Frontal cortex (tissue), 4 donors: Measurements from ENCODE around the gene UPK3A. TPM values are rescaled to one million over a fixed set of nuclear protein-coding genes. Genes with fewer than 3 reads are reported as not detected.

Experiments
- DNase-seq, 2 donors: peaks; one replicate each; pipeline ENCODE4 v3.0.0; 2012; ENCODE audit warnings: low spot score in 2 of 2
- FAIRE-seq: peaks from 2 replicates; lab custom pipeline; 2012; peaks lifted over from hg19 to GRCh38; lab: Jason Lieb, UNC
- total RNA-seq: library from RNA; depleted of rRNA; stranded (reverse); fragments of >200 nt; gene quantifications from one replicate; pipeline ENCODE4 v1.2.3, GENCODE V29; 2014
- donor health status: control.
- donor health status: control.
- donor health status: control.

The UPK3A gene
- total RNA-seq, 1 donor from 2014 or later = not detected

DNA sequence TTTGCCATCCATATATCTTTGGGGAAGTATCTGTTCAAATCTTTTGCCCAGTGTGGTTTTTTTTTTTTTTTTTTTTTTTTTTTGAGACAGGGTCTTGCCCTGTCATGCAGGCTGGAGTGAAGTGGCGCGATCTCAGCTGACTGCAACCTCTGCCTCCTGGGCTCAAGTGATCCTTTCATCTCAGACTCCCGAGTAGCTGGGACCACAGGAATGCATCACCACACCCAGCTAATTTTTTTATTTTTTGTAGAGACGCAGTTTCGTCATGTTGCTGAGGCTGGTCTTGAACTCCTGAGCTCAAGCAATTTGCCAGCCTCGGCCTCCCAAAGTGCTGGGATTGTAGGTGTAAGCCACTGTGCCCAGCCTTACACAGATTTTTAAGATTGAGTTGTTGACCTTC lies 20.2 kb downstream of the UPK3A start:
- FAIRE-seq (no peak), DNase-seq (no peak)

DNA sequence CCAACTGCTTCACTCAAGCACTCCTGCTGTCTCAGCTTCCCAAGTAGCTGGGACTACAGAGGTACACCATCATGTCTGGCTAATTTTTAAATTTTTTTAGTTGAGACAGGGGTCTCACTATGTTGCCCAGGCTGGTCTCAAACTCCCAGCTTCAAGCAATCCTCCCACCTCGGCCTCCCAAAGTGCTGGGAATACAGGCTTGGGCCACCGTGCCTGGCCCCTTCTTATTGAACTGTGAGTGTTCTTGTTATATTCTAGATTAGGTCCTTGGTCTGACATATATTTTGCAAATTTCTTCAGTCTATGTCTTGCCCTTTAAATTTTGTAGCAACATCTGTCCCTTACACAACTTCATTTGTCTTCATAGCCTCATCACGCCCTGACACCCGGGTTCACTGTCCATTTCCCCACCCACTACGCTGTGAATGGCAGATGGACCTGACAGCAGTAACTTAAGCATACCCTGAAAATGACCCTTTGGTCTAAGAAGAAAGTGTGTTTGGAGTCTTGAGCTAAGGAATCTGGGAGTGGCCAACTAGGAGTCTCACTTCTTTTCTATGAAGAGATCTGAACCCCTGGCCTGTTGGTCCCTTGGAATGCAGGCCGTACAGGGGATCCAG lies 20.8 kb downstream of the UPK3A start:
- FAIRE-seq = no peak
- no peak for DNase-seq

GRCh38 chr22:45306139-45306538 lies 21.4 kb downstream of the UPK3A start:
- no peak for FAIRE-seq
- DNase-seq = no peak

DNA sequence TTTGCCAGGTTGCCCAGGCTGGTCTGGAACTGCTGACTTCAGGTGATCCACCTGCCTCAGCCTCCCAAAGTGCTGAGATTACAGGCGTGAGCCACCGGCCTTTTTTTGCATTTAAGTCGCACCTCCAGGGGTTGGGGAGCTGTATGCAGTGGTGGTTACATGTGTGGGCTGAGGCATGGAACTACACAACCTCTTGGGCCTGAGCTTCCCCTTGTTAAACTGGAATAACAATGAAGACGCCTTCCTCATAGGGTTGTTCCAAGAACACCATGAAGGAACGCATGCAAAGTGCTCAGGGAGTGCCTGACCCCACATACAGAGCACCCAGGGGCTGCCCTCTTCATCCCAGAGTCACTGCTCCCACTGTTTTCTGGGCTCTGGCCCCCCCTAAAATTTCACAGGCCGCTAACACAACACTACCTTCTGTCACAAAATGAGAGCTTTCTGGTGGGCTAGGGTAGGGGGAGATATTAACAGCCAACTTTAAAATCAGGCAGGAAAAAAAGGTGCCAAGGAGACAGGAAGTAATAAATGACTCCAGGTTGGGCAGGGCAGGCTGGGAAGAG lies 23.7 kb downstream of the UPK3A start:
- DNase-seq (no peak), FAIRE-seq (no peak)

- DNase-seq (no peak), FAIRE-seq (no peak)
Measured at GRCh38 chr22:45308957-45309421, 24.2 kb downstream of the UPK3A start.

DNA sequence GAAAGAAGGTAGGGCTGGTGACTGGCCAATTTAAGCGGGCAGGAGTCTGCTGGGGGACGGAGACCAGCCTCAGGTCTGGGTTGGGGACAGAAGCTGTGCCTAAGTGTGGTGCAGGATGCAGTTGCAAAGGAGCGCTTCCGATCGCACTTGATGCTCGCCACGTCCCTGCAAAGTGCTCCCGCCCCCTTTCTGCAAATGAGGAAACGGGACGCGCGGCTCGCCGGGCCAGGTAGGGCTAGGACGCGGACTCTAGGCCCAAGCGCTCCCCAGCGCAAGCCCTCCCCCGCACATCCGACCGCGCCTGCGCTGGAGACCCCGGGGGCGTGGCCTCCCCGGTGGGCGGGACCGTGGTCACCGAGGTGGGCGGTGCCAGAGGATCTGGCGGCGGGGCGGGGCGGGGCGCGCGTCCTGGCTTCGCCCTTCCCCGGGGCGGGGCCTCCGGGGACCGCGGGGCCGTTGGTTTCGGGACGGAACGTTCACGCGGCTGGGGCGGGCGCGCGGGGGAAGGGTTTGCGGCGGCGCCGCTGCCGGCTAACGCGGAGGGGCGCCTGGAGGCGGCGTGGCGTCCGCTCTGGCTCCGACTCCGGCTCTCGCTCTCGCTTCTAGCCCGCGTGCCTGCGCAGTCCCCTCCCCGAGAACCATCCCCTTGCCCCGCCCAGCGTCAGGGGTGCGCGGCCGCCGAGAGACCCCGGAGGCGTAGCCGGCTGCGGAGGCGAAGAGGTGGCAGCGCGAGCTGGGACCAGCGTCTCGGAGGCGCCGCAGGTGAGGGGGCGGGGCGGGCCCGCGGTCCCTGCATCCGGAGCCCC lies 24.9 kb downstream of the UPK3A start, which contains the start of gene FAM118A:
Gene FAM118A (plus strand): TSS at position 513 of the 806 bp plus-strand sequence. CDS start 12,446 bp downstream, outside the sequence.
- DNase-seq (peak; percentile 99 to 100), FAIRE-seq (no peak)

DNA sequence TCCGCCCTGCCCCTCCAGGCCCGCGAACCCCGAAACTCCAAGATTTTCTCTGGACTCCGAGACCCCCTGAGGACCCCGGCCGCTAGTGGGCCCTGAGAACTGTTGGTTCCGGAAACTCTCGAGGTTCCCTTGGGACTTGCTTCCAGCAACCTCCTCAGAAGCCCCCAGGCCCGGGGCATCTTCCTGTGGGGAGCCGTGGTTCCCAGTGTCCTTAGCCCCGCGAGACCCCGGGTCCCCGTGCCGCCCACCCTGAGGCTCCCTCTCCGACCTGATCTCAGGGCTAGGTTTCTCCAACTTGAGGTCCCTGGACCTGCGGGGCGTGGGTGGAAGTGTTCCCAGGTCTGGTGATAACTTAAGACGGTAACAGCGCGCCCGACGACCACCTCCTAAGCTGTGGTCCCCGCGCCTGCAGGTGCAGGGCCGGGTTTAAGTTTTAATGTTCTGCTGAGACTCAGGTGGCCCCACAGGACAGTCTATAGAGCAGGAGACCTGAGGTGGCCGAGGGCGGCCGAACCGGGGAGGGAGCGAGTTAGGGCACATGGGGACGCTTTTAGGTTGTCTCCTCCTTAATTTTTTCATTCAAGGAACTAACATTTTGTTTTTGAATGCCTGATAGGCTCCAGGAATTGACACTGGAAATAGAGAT lies 25.7 kb downstream of the UPK3A start:
- FAIRE-seq (no peak), DNase-seq (no peak)

- DNase-seq (no peak), FAIRE-seq (no peak)
Measured at GRCh38 chr22:45310977-45311531, 26.3 kb downstream of the UPK3A start.

- DNase-seq (no peak), FAIRE-seq (no peak)
Measured at GRCh38 chr22:45312415-45312814, 27.7 kb downstream of the UPK3A start.

DNA sequence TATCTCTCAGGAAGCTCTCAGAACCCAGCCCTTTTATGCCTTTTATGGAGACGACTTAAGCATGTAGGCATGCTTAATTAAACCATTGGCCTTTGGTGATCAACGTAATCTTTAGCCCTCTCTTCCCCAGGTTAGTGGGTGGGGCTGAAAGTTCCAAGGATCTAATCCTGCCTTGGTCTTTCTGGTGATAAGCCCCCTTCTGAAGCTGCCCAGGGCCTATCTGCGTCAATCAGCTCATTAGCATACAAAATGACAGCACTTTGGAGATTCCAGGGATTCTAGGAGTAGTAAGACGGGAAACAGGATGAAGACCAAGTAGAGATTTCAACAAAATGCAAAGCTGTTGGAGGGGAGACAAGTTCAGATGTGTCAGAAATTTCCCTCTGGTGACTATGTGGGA lies 28.1 kb downstream of the UPK3A start:
- no peak for FAIRE-seq

DNA sequence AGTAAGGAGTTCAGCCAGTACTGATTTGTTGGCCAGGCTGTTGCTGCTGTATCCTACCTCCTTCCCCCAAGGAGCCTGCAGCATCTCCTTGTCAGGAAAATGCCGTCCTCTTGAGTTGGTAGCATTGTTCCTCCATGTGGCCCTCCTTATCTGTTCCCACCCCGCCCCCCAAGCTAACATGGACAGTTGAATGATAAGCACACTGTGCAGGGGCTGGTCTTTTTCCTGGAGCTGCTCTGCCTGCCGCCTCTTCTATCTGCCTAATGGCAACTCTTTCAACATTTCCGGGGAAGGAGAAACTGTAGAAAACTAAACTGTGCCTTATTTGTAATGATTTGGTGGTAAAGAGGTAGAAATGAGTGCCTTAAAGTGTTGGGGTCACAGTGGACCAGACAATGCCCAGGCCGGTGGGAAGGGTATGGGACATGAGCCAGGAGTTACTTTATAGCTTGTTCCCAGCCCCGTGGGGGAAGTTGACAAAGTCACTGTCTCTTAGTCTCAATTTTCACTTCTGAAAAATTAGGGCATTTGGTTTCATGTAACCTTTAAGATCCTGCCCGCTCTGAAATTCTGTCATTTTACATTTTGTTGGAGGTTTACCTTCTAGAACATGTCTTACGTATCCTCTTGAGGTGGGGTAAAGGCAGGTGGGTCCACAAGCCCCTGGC lies 29.4 kb downstream of the UPK3A start:
- no peak for DNase-seq
- FAIRE-seq = no peak

More for the DNA sequence above, 28.1 kb downstream of the UPK3A start:
- no peak for DNase-seq

- FAIRE-seq = no peak
- no peak for DNase-seq
Measured at GRCh38 chr22:45314786-45315185, 30.0 kb downstream of the UPK3A start.

DNA sequence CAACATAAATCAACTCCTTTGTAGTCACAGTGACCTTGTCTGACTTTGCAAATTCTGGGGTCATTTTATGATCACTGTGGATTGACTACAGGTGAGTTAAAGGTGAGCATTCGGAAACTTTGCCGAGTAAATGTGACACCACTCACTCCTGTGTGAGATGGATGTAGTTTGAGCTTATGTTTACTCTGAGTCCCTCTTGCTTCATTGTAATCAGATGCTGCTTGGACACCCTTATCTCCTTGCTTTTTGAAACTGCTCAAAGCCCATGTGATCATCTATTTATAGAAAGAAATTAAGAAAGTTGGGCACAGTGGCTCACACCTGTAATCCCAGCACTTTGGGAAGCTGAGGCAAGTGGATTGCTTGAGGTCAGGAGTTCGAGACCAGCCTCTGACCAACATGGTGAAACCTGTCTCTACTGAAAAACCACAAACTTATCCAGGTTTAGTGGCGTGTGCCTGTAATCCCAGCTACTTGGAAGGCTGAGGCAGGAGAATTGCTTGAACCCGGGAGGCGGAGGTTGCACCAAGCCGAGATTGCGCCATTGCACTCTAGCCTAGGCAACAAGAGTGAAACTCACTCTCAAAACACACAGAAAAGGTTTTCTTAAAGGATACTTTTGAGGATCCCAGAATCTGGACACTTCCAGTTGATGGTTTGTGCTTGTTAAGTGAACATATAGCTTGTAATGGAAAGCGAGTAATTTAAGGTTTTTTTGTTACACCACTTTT lies 32.2 kb downstream of the UPK3A start:
- DNase-seq = no peak
- FAIRE-seq = no peak

DNA sequence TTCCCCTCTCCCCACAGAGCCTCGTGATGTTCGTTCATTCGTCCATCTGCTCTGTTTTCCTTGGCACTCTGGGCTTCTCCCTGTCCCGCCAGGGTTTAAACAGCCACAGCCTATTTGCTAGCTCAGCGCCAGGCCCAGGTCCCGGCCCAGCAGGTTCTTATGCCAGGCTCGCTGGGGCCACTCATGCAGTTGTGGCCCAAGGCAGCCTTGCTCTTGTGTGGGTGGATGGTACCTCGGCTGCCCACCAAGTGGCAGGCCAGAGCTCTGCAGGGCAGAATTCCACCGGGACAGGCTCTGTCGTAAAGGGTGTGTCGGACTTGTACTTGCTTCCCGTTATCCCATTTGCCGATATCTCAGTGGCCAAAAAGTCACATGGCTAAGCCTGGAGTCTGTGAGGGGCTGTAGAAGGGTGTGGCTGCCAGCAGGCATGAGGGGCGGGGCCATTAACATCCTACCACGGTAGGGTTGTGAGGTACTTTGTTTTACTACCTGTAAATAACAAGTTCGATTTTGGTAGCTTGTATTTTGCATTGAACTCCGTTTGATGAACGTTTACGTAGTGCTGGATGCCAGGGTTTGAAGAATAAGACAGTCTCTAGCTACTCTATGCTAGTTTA lies 32.9 kb downstream of the UPK3A start:
- no peak for DNase-seq
- FAIRE-seq = no peak

GRCh38 chr22:45318168-45318557 lies 33.4 kb downstream of the UPK3A start:
- peak in 1 of 2 donors; percentile 82 for DNase-seq
- FAIRE-seq = no peak

- FAIRE-seq (no peak), DNase-seq (no peak)
Measured at GRCh38 chr22:45318558-45319323, 34.0 kb downstream of the UPK3A start.

DNA sequence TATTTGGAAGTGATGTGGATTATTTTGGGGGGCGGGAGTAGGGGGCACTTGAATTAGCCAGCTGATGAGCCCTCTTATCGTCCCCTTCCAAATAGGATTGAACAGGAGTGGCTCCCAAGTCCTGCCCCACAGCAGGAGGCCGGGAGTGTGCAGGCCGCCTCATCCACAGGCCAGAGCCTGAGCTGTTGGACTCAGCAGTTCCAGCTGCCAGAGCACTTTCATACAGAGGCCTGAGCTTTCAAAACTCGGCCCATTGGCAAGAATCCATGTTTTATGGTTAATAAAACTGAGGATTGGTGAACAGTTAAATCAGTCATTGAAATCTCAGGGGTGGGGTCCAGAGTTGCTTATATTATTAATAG lies 34.6 kb downstream of the UPK3A start:
- DNase-seq = no peak
- FAIRE-seq = no peak
